Heart right ventricle (tissue), 16 donors: ENCODE measurements around the gene ATP6V1D. TPM values are rescaled to one million over a fixed set of nuclear protein-coding genes. Genes with fewer than 3 reads are reported as not detected.
A peak's percentile ranks its signal among the peaks of the same experiment; 100 is the strongest.

Experiments used
- ATAC-seq, 8 donors: fragments of 200-7000 bp; cut with Tn5 transposase; one replicate each; pipeline ENCODE4 v1.9.1; 2020; ENCODE audit warnings: mild to moderate bottlenecking in 8 of 8, moderate library complexity in 8 of 8, moderate number of reproducible peaks in 1 of 8
- DNase-seq, 2 donors: peaks; one replicate each; pipeline ENCODE4 v3.0.0-alpha.2; 2020
- H3K27ac ChIP-seq, 10 donors: fragments of 200-600 bp; sonication (generic) in 2 of 10; one replicate each; pipeline versions ENCODE4 v1.5.0 to v1.8.0; 2020 to 2022; ENCODE audit warnings: mild to moderate bottlenecking in 3 of 10
- H3K27me3 ChIP-seq, 7 donors: fragments of 200-600 bp; one replicate each; pipeline ENCODE4 v1.8.0; 2021 to 2022; ENCODE audit warnings: mild to moderate bottlenecking in 2 of 7
- H3K36me3 ChIP-seq, 9 donors: fragments of 200-600 bp; sonication (generic) in 1 of 9; one replicate each; pipeline versions ENCODE4 v1.5.0 to v1.8.0; 2020 to 2022; ENCODE audit warnings: mild to moderate bottlenecking in 2 of 9
- H3K4me1 ChIP-seq, 9 donors: fragments of 200-600 bp; sonication (generic) in 1 of 9; one replicate each; pipeline versions ENCODE4 v1.5.0 to v1.8.0; 2020 to 2022; ENCODE audit warnings: mild to moderate bottlenecking in 4 of 9
- H3K4me3 ChIP-seq, 10 donors: fragments of 200-600 bp; sonication (generic) in 2 of 10; one replicate each; pipeline versions ENCODE4 v1.5.0 to v1.8.0; 2020 to 2022; ENCODE audit warnings: mild to moderate bottlenecking in 7 of 10, moderate library complexity in 2 of 10
- H3K9me3 ChIP-seq, 11 donors: fragments of 200-600 bp in 10 of 11; sonication (generic) in 2 of 11; one replicate each; pipeline versions ENCODE4 v1.5.0 to v1.8.0; 2013 to 2022; ENCODE audit warnings: mild to moderate bottlenecking in 2 of 11, control low read depth in 1 of 11, moderate library complexity in 1 of 11
- CTCF ChIP-seq, 9 donors: fragments of 200-600 bp; sonication (generic) in 2 of 9; IDR thresholded peaks; one replicate each; pipeline versions ENCODE4 v1.5.0 to v1.8.0; 2021 to 2022; ENCODE audit warnings: antibody characterized with exemption in 9 of 9, mild to moderate bottlenecking in 5 of 9, moderate library complexity in 1 of 9
- WGBS, 2 donors: extraction: QIAGEN DNeasy Blood & Tissue Kit; methylation state at CpG; one replicate each; pipeline ENCODE4 v1.1.7; 2013; ENCODE audit warnings: inconsistent platforms in 1 of 2; 5-methylcytosine and 5-hydroxymethylcytosine counted together
- intact Hi-C, 10 donors: fragments of 100-400 bp; cut with DNase I; formaldehyde crosslinking; loops; one replicate each; pipeline versions ENCODE4 v1.11.1 to v1.14.2; 2022
- polyA plus RNA-seq, 2 donors: library from polyadenylated mRNA; stranded (reverse); fragments of 200-250 nt; gene quantifications; one replicate each; pipeline ENCODE4 v1.2.3, GENCODE V29; 2013
- total RNA-seq, 10 donors: library from RNA; stranded (reverse); fragmentation: NEBNext Ultra II Directional in 3 of 10; extraction: Animal tissue kit (Norgen Biotek cat#: 25700) in 3 of 10; gene quantifications; one replicate each; pipeline versions ENCODE4 v1.2.1 to v1.2.4, GENCODE V29; 2021 to 2023
- donor health status: Arrhythmogenic right ventricular cardiomyopathy.
- donor health status: ischemic (EF 13 %, LVEDD 7.1; RV severe dilation, severe dysfunction).
- donor health status: healthy with polysubstance abuse.
- donor health status: DM: no; HTN: yes; CAD: no.
- donor health status: DM: no; HTN: no; CAD: no.
- donor health status: ischemic (EF 25% LVEDD 6.9; RV normal size, moderate dysfunction).
- donor health status: ischemic (EF 25% LVEDD 5.7; RV mildly dilated, moderate dysfunction).
- donor health status: healthy.
- donor health status: DM: yes; HTN: yes; CAD: no.
- donor health status: Ischemic cardiomyopathy.
- donor health status: ischemic (EF 35%, LVEDD 5.7; RV mildly dilated, moderate dysfunction).
- donor health status: nonischemic (EF 11% LVEDD 7.7; RV severe dilation, severe dysfunction).
- donor health status: DM: yes; HTN: yes; CAD: no.
- donor health status: PGD.
- donor health status: ischemic (EF 29% LVEDD 5.4; RV normal size, mild dysfunction).
- donor health status: nonischemic (EF 23%, LVEDD 6.1; RV moderate dilation, normal function).

ATP6V1D gene
- total and polyA plus RNA-seq, 12 donors: 64.3 to 193 (median 167) TPM

- peaks cover 14 to 77% (median 65%) of the 10 kb centered on the region in 9 donors for H3K4me1 ChIP-seq
- no peaks in the 10 kb centered on the region for H3K27me3 ChIP-seq
- peaks cover 0 to 24% (median 0%) of the 10 kb centered on the region in 9 donors for H3K36me3 ChIP-seq
- ATAC-seq (peak in 5 of 8 donors; percentile 0 to 12 (median 1)), DNase-seq (peak; percentile 9 to 22)
- H3K27ac ChIP-seq: peak overlapping the region; percentile 73 to 98 (median 97)
- H3K4me3 ChIP-seq: peak overlapping the region; percentile 69 to 97 (median 78)
- 1% methylated on average over 38 of the region's 38 CpGs for WGBS, 2 donors
- TF ChIP-seq CTCF (IDR thresholded peaks at IDR 0.05): no peak
- intact Hi-C loops: loop anchor here in 2 of 10 donors (5.0 kb wide), 1 partner anchor 117 kb away; the partner anchor contains the start of gene PALS1 (in 2 of the 2)
- no peaks in the 10 kb centered on the region for H3K9me3 ChIP-seq
These were observed 455 bp downstream of the ATP6V1D start for GRCh38 chr14:67358924-67359774.

- Histone ChIP-seq H3K27me3 (no peaks in the 10 kb centered on the region), H3K9me3 (no peaks in the 10 kb centered on the region), H3K36me3 (peaks cover 0 to 22% (median under 1%) of the 10 kb centered on the region in 9 donors), H3K27ac (peak overlapping the region in 8 of 10 donors; percentile 20 to 98 (median 66)), H3K4me1 (peaks cover 14 to 67% (median 53%) of the 10 kb centered on the region in 9 donors), H3K4me3 (peak overlapping the region in 6 of 10 donors; percentile 73 to 85 (median 78))
- TF ChIP-seq CTCF (IDR thresholded peaks at IDR 0.05): no peak
- intact Hi-C loops: loop anchor here in 2 of 10 donors (5.0 kb wide), 1 partner anchor 116 kb away; the partner anchor contains the start of gene PALS1 (in 2 of the 2)
- WGBS, 2 donors: 44 to 48% methylated on average over 9 of the region's 9 CpGs
- DNase-seq: no peak
- no peak for ATAC-seq
These were observed 1.6 kb downstream of the ATP6V1D start for GRCh38 chr14:67357969-67358354.

GRCh38 chr14:67357186-67357968 is 2.2 kb downstream of the ATP6V1D start:
- H3K4me1 ChIP-seq: peaks cover 14 to 61% (median 47%) of the 10 kb centered on the region in 9 donors
- no peaks in the 10 kb centered on the region for H3K27me3 ChIP-seq
- DNase-seq: no peak
- WGBS, 2 donors: 43 to 47% methylated on average over 4 of the region's 4 CpGs
- TF ChIP-seq CTCF (IDR thresholded peaks at IDR 0.05): no peak
- H3K9me3 ChIP-seq: no peaks in the 10 kb centered on the region
- ATAC-seq: no peak
- peak overlapping the region in 8 of 10 donors; percentile 20 to 98 (median 66) for H3K27ac ChIP-seq
- intact Hi-C loops: loop anchor here in 2 of 10 donors (5.0 kb wide), 1 partner anchor 115 kb away; the partner anchor contains the start of gene PALS1 (in 2 of the 2)
- peak overlapping the region in 5 of 10 donors; percentile 1 to 85 (median 78) for H3K4me3 ChIP-seq
- H3K36me3 ChIP-seq: peaks cover 0 to 22% (median 3%) of the 10 kb centered on the region in 9 donors

- no peaks in the 10 kb centered on the region for H3K9me3 ChIP-seq
- WGBS, 2 donors: 88 to 90% methylated on average over 5 of the region's 5 CpGs
- H3K36me3 ChIP-seq: peaks cover 0 to 66% (median 41%) of the 10 kb centered on the region in 9 donors
- no peak for DNase-seq
- H3K4me1 ChIP-seq: peaks cover 0 to 23% (median 9%) of the 10 kb centered on the region in 9 donors
- H3K4me3 ChIP-seq: no peak overlapping the region
- intact Hi-C loops: no loop called here
- H3K27ac ChIP-seq: no peak overlapping the region
- no peaks in the 10 kb centered on the region for H3K27me3 ChIP-seq
- no peak for TF ChIP-seq CTCF (IDR thresholded peaks at IDR 0.05)
- ATAC-seq: no peak
These were observed 7.5 kb downstream of the ATP6V1D start for GRCh38 chr14:67352055-67352454.
